Nephron (organoid): ENCODE data around the gene ADD1.

Source experiments
- H3K27ac Mint-ChIP-seq, 3 experiments: 2 replicates each; pipeline ENCODE4 v1.8.0; 2020; ENCODE audit warnings: mixed read lengths in 3 of 3, mild to moderate bottlenecking in 2 of 3, moderate library complexity in 1 of 3
- H3K27me3 Mint-ChIP-seq: 2 replicates; pipeline ENCODE4 v1.8.0; 2021; ENCODE audit warnings: low read depth, mild to moderate bottlenecking, moderate library complexity, mixed read lengths
- H3K36me3 Mint-ChIP-seq: 2 replicates; pipeline ENCODE4 v1.8.0; 2020; ENCODE audit warnings: low read depth, mixed read lengths
- H3K4me1 Mint-ChIP-seq: 2 replicates; pipeline ENCODE4 v1.8.0; 2020; ENCODE audit warnings: mixed read lengths
- H3K4me3 Mint-ChIP-seq, 3 experiments: 2 replicates each; pipeline ENCODE4 v1.8.0; 2020; ENCODE audit warnings: mild to moderate bottlenecking in 3 of 3, mixed read lengths in 3 of 3, moderate library complexity in 2 of 3
- H3K9me3 Mint-ChIP-seq: 2 replicates; pipeline ENCODE4 v1.8.0; 2020; ENCODE audit warnings: mixed read lengths
- TF ChIP-seq, protein P1 (sequence below), 3 experiments: fragments of 200-600 bp; sonication (generic); IDR thresholded peaks; one replicate each; pipeline ENCODE4 v1.5.0; 2021; ENCODE audit warnings: antibody characterized with exemption in 3 of 3; ENCODE audit not compliant: unreplicated experiment in 3 of 3

Gene ADD1

DNA sequence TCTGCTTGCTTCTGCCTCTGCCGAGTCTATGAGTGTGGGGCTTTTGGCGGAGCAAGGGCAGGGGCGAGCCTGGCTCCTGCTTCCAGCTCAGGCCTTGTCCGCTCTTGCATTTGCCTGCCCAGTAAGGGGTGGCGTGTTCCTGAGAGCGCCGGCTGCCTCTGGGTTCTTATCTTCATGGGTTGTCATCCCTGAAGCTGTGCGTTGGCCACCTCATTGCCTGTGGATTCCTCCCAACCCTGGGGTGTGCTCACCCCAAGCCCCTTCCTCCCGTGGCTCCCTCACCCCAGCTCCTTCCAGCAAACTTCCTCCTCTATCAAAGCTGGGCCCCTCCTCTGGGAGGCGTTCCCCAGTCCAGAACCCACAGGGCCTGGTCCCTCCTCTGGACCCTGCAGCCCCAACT is 33.3 kb upstream of the ADD1 start:
- Mint-ChIP-seq H3K4me1 (peaks cover 37% of the 10 kb centered on the region), H3K9me3 (peaks cover 4% of the 10 kb centered on the region), H3K4me3 (no peak overlapping the region), H3K27ac (peak overlapping the region; percentile 54 to 96 (median 58)), H3K36me3 (peaks cover 4% of the 10 kb centered on the region), H3K27me3 (no peaks in the 10 kb centered on the region)
- TF ChIP-seq, protein P1, sequence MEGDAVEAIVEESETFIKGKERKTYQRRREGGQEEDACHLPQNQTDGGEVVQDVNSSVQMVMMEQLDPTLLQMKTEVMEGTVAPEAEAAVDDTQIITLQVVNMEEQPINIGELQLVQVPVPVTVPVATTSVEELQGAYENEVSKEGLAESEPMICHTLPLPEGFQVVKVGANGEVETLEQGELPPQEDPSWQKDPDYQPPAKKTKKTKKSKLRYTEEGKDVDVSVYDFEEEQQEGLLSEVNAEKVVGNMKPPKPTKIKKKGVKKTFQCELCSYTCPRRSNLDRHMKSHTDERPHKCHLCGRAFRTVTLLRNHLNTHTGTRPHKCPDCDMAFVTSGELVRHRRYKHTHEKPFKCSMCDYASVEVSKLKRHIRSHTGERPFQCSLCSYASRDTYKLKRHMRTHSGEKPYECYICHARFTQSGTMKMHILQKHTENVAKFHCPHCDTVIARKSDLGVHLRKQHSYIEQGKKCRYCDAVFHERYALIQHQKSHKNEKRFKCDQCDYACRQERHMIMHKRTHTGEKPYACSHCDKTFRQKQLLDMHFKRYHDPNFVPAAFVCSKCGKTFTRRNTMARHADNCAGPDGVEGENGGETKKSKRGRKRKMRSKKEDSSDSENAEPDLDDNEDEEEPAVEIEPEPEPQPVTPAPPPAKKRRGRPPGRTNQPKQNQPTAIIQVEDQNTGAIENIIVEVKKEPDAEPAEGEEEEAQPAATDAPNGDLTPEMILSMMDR (IDR thresholded peaks at IDR 0.05; ENCODE audit: unreplicated experiment in 3 of 3): no peak

DNA sequence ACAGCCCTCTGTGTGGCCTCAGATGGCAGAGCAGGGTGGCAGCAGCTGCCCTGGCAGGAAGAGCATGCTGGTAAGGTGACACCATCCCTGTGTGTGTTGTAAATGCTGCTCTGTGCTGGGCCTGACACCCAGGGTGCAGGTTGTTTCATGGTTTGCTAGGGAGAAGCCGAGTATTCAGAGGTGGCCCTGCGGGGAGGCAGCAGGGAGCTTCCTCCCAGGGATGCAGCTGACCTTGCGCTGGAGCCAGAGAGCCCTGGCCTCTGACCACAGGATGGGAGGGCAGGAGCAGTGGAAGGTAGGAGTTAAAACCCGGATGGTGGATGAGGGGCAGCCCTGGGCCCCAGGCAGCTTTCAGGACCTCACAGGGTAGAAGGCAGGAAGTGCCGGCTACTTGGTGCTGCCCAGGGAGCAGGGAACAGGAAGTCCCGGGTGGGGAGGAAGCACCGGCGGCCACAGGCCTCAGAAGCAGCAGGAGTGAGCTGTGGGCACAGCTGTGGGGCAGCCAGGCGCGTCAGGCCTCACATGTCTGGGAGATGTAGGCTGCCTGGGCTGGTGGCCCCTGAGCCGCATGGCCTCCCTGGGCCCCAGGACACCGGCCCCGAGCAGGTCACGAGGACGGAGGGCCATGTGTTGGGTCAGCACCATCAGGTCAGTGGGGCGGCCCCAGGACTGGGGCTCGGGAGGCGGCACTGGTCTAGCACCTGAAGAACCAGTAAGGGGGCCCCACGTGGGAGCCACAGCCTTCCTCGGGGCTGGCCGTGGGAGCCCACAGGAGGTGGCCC is 31.6 kb upstream of the ADD1 start:
- H3K36me3 Mint-ChIP-seq: peaks cover 15% of the 10 kb centered on the region
- H3K4me1 Mint-ChIP-seq: peaks cover 31% of the 10 kb centered on the region
- peak overlapping the region; percentile 91 to 97 (median 96) for H3K27ac Mint-ChIP-seq
- TF ChIP-seq, protein P1 (IDR thresholded peaks at IDR 0.05; ENCODE audit: unreplicated experiment in 3 of 3): no peak
- H3K9me3 Mint-ChIP-seq: peaks cover 12% of the 10 kb centered on the region
- no peaks in the 10 kb centered on the region for H3K27me3 Mint-ChIP-seq
- peak overlapping the region; percentile 72 to 76 (median 75) for H3K4me3 Mint-ChIP-seq

DNA sequence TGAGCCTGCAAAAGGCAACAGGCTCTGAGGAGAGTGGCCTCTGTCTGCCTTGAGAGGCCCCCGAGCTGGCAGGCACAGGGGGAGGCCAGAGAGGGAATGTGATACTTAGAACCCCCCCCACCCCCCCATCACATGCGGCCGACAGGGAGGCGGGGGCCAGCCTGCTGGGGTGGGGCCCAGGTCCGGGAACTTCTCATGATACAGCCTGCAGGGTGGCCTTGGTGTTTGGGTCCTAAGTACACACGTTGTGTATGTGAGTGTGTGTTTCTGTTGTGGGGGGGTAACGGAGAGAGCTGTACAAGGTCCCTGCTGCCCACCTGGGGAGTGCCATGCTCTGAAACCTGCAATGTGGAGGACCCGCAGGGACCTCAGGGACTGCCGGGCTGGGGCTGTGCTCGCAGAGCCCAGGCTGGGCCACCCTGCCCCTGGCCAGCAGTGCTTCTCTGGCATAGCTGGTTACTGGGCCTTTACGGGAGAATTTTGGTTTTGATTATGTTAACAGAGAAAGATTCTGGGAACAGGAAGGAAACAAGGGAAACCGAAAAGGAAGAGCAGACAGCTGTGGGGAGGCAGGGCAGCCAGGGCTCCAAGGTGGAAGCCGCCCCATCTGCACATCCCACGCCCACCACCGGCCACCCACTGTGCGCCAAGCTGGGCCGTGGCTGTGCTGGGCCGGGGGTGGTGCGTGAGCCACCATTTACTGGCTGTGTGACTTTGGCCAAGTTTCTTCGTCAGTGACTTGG is 30.9 kb upstream of the ADD1 start:
- Mint-ChIP-seq H3K27ac (peak overlapping the region; percentile 18 to 83 (median 40)), H3K27me3 (no peaks in the 10 kb centered on the region), H3K4me1 (peaks cover 26% of the 10 kb centered on the region), H3K36me3 (peaks cover 18% of the 10 kb centered on the region), H3K4me3 (peak overlapping the region; percentile 7 to 64 (median 45)), H3K9me3 (peaks cover 12% of the 10 kb centered on the region)
- TF ChIP-seq, protein P1 (IDR thresholded peaks at IDR 0.05; ENCODE audit: unreplicated experiment in 3 of 3): no peak

DNA sequence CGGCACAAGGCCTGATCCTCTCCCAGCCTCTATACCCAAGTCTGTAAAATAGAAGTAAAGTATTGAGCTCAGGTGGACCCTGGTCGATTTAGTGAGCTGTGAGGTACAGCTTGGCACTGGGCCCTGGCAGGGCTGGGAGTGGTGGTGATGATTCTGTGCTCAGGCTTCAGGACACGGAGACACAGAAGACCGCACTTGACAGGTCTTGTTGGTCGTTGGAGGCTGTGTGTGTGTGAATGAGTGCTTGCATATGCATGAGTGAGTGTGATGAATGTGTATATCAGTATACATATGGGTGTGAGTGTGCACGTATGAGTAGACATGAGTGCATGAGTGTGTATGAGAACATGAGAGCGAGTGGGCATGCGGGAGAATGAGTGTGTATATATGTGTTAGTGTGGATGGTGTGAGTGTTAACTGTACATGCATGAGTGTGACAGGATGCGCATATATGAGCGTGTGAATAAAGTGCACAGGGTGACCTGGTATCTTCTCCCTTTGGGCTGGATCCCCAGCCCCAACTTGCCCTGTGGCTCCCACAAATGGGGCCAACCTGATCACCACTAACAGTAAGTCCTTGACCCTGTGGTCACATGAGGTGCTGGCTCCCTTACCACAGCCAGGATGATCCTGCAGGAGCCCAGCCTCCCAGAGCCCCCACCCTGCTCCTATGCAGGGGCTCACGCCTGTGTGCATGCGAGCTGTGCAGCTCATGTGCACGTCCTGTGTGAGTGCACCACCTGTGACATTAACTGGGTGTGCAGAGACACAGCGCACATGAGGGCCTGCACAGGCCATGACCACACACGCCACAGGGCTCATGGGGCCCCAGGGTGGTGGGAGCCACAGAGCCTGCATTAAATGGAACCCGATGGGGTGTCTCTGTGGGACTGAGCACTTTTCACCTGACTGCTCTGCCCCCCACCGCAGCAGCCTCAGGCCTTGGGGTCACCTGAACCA is 29.9 kb upstream of the ADD1 start:
- Mint-ChIP-seq H3K4me1 (peaks cover 26% of the 10 kb centered on the region), H3K9me3 (peaks cover 12% of the 10 kb centered on the region), H3K36me3 (peaks cover 18% of the 10 kb centered on the region), H3K27ac (peak overlapping the region; percentile 10 to 40 (median 18)), H3K27me3 (no peaks in the 10 kb centered on the region), H3K4me3 (peak overlapping the region; percentile 2 to 43 (median 35))
- TF ChIP-seq, protein P1 (IDR thresholded peaks at IDR 0.05; ENCODE audit: unreplicated experiment in 3 of 3): no peak

DNA sequence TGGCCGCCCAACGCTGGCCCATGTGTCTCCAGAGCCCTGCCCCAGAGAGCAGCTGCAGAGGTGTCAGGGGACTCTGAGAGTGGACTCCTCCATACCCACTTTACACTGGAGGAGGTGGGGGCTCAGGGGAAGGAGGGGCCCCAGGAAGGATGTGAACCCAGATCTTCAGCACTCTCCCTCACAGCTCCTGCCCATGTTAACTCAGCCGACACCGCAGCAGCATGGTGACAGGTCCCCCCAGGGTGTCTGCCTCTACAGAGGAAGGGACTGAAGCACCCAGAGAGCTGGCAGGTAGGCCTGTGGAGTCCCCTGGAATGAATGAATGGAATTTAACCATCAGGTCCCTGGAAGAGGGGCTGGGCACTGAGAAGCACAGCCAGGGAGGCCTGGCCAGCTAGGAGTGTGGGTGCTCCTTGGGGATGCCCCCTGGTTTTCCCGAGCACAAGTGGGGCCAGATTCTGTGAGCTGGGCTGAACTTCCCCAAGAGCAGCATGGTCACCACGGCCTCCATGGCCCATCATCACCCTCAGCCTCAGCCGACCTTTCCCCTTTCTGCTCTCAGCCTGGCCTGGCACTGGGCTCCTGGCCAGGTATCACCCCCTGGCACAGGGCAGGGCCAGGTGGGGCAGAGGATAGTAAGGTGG is 28.9 kb upstream of the ADD1 start:
- peaks cover 18% of the 10 kb centered on the region for H3K36me3 Mint-ChIP-seq
- TF ChIP-seq, protein P1 (IDR thresholded peaks at IDR 0.05; ENCODE audit: unreplicated experiment in 3 of 3): no peak
- no peaks in the 10 kb centered on the region for H3K27me3 Mint-ChIP-seq

More for the DNA sequence above, 28.9 kb upstream of the ADD1 start:
- Mint-ChIP-seq H3K27ac (no peak overlapping the region), H3K4me3 (no peak overlapping the region), H3K9me3 (peaks cover 12% of the 10 kb centered on the region), H3K4me1 (peaks cover 30% of the 10 kb centered on the region)
